Activated CD8-positive, alpha-beta memory T cell treated with anti-CD3 and anti-CD28 coated beads for 1 hour (primary cell): ENCODE data around the gene RAVER2.

ENCODE experiments used
- DNase-seq, 2 donors: peaks; one replicate each; pipeline ENCODE4 v3.0.0-alpha.2; 2020; ENCODE audit warnings: low read depth in 1 of 2; ENCODE audit errors: extremely low read depth in 1 of 2

The RAVER2 gene

GRCh38 chr1:64875101-64875500 is 130.2 kb downstream of the RAVER2 start:
- no peak for DNase-seq

- no peak for DNase-seq
Observed at GRCh38 chr1:64875606-64876005, 130.7 kb downstream of the RAVER2 start.

- DNase-seq = peak in 1 of 2 donors; percentile 4
Observed at GRCh38 chr1:64877151-64877550, 132.3 kb downstream of the RAVER2 start.

- no peak for DNase-seq
Observed at GRCh38 chr1:64877598-64877997, 132.7 kb downstream of the RAVER2 start.

GRCh38 chr1:64878090-64878489 is 133.2 kb downstream of the RAVER2 start:
- DNase-seq = no peak

GRCh38 chr1:64878931-64879611 is 134.2 kb downstream of the RAVER2 start:
- no peak for DNase-seq

- DNase-seq = no peak
Observed at GRCh38 chr1:64880449-64880848, 135.6 kb downstream of the RAVER2 start.

GRCh38 chr1:64881281-64881680 is 136.4 kb downstream of the RAVER2 start:
- DNase-seq = no peak
